ENCODE measurements around the gene TTC7B. TPM values are rescaled to one million over a fixed set of nuclear protein-coding genes. Genes with fewer than 3 reads are reported as not detected.

The TTC7B gene
- total RNA-seq, 1 experiment from 2014 or later, result 70.6 TPM

DNA sequence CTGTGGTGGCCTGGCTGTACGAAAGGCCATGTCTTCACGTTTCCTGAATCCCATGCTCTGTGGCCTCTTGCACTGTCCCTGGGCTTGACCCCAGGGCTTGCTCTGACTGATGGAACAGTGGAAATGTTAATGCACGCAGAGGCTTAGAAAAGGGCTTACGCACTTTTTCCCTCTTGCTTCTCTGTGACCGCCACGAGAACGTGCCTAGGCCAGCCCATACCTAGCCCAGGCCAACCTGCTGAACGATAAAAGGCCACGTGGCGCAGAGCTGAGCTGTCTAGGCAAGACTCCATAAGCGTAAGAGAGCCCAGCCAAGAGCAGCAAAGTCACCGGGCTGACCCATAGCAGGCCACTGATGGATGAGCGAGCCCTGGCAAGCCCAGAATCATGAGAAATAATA lies 18.3 kb downstream of the TTC7B start:
- Histone ChIP-seq H3K27me3 (ENCODE audit: insufficient read depth, low read length) (no peaks in the 10 kb centered on the region), H3K9me2 (ENCODE audit: insufficient read depth) (no peaks in the 10 kb centered on the region), H3K79me2 (ENCODE audit: insufficient read depth, low read length) (peaks cover 5% of the 10 kb centered on the region), H2AFZ (ENCODE audit: low read depth, low read length, poor library complexity, severe bottlenecking) (no peak overlapping the region), H4K20me1 (ENCODE audit: insufficient read depth) (no peaks in the 10 kb centered on the region), H3K9me3 (ENCODE audit: control insufficient read depth in 1 of 2, insufficient read depth in 1 of 2, low read depth in 1 of 2, low read length in 2 of 2) (no peaks in the 10 kb centered on the region), H3K27ac (ENCODE audit: low read depth, low read length) (no peak overlapping the region), H3K9ac (ENCODE audit: low read length) (no peak overlapping the region), H3K4me1 (ENCODE audit: control insufficient read depth in 1 of 2, insufficient read depth in 2 of 2, low read length in 2 of 2) (peaks cover 5 to 20% of the 10 kb centered on the region in 2 experiments; a peak in 2 of 4 replicates), H3K4me3 (replicated peaks in 1 of 2; ENCODE audit: low read depth in 1 of 2, low read length in 2 of 2) (no peak overlapping the region), H3K36me3 (ENCODE audit: control insufficient read depth in 1 of 2, insufficient read depth in 2 of 2, low read length in 2 of 2) (no peaks in the 10 kb centered on the region), H3K4me2 (ENCODE audit: low read length) (no peak overlapping the region)
- ChIA-PET RAD21 (ENCODE audit: low non-redundant PET in 1 of 2, low total read pairs in 2 of 2, uncharacterized antibody in 2 of 2, unreplicated experiment in 2 of 2) (no interaction called here), POLR2A (no interaction called here), CTCF (no interaction called here)
- no peak for DNase-seq (ENCODE audit: low read depth, low spot score)
- BruUV-seq (replicated peaks), result no TSS peak
- ATAC-seq, result no peak
- intact Hi-C loops (cut with micrococcal nuclease), result no loop called here
- TF ChIP-seq CEBPB (IDR thresholded peaks at IDR 0.05; ENCODE audit: low read depth) (no peak), ZNF274 (IDR thresholded peaks at IDR 0.05; ENCODE audit: low read depth, low read length) (no peak), SIN3A (IDR thresholded peaks at IDR 0.05; ENCODE audit: low read depth) (no peak), POLR2A (IDR thresholded peaks at IDR 0.05; ENCODE audit: borderline replicate concordance, extremely low read depth, insufficient read depth, insufficient read length) (no peak), YY1 (IDR thresholded peaks at IDR 0.05; ENCODE audit: extremely low read depth, insufficient replicate concordance, low read depth, low read length) (no peak), EGR1 (IDR thresholded peaks at IDR 0.05; ENCODE audit: low read depth) (no peak), SRF (IDR thresholded peaks at IDR 0.05; ENCODE audit: low read depth) (no peak), CBX3 (IDR thresholded peaks at IDR 0.05; ENCODE audit: low read depth) (no peak), SP1 (IDR thresholded peaks at IDR 0.05; ENCODE audit: low read depth) (no peak), FOSL1 (IDR thresholded peaks at IDR 0.05; ENCODE audit: low read depth) (no peak)
- TF ChIP-seq, protein P1, sequence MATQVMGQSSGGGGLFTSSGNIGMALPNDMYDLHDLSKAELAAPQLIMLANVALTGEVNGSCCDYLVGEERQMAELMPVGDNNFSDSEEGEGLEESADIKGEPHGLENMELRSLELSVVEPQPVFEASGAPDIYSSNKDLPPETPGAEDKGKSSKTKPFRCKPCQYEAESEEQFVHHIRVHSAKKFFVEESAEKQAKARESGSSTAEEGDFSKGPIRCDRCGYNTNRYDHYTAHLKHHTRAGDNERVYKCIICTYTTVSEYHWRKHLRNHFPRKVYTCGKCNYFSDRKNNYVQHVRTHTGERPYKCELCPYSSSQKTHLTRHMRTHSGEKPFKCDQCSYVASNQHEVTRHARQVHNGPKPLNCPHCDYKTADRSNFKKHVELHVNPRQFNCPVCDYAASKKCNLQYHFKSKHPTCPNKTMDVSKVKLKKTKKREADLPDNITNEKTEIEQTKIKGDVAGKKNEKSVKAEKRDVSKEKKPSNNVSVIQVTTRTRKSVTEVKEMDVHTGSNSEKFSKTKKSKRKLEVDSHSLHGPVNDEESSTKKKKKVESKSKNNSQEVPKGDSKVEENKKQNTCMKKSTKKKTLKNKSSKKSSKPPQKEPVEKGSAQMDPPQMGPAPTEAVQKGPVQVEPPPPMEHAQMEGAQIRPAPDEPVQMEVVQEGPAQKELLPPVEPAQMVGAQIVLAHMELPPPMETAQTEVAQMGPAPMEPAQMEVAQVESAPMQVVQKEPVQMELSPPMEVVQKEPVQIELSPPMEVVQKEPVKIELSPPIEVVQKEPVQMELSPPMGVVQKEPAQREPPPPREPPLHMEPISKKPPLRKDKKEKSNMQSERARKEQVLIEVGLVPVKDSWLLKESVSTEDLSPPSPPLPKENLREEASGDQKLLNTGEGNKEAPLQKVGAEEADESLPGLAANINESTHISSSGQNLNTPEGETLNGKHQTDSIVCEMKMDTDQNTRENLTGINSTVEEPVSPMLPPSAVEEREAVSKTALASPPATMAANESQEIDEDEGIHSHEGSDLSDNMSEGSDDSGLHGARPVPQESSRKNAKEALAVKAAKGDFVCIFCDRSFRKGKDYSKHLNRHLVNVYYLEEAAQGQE (IDR thresholded peaks at IDR 0.05; ENCODE audit: low read depth), result no peak
- TF ChIP-seq, protein P2, sequence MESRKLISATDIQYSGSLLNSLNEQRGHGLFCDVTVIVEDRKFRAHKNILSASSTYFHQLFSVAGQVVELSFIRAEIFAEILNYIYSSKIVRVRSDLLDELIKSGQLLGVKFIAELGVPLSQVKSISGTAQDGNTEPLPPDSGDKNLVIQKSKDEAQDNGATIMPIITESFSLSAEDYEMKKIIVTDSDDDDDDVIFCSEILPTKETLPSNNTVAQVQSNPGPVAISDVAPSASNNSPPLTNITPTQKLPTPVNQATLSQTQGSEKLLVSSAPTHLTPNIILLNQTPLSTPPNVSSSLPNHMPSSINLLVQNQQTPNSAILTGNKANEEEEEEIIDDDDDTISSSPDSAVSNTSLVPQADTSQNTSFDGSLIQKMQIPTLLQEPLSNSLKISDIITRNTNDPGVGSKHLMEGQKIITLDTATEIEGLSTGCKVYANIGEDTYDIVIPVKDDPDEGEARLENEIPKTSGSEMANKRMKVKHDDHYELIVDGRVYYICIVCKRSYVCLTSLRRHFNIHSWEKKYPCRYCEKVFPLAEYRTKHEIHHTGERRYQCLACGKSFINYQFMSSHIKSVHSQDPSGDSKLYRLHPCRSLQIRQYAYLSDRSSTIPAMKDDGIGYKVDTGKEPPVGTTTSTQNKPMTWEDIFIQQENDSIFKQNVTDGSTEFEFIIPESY (IDR thresholded peaks at IDR 0.05; ENCODE audit: extremely low read depth, insufficient replicate concordance, low read length), result no peak
